ENCODE results near the gene SEMA6A.

Gene SEMA6A

DNA sequence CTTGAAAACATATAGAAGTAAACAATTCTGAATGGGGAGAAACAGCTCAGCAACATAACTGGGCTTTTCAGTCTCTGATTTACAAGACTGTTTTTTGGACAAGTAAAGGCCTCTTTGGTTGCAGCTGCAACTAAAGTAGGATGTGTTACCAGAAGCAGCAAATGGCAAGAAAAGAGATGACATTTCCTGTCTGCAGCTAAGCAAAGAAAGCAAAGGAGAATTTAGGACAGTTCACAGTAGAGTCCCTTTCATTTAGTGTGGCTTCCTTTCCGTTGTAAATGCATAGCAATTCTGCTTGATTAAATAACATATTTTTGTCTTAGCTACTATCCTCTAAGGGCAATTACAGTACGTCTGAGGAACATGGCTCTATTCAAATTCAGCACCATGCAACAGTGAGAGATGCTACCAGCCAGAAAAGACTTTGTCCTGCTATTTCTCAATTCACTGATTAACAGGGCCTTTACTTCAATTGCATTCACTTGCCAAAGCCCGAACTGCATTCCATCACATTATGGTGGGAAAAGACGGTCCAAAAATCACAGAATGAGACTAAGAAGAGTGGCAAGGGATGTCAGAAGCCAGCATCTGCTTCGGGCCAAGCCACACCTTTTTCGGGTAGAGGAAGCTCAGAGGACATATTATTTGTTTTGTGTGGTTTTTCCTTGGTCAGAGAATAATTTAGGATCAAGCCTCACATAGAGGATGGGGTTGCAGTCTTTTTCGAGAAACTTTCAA, 107.7 kb downstream of the SEMA6A start:
- TF ChIP-seq, protein P1, sequence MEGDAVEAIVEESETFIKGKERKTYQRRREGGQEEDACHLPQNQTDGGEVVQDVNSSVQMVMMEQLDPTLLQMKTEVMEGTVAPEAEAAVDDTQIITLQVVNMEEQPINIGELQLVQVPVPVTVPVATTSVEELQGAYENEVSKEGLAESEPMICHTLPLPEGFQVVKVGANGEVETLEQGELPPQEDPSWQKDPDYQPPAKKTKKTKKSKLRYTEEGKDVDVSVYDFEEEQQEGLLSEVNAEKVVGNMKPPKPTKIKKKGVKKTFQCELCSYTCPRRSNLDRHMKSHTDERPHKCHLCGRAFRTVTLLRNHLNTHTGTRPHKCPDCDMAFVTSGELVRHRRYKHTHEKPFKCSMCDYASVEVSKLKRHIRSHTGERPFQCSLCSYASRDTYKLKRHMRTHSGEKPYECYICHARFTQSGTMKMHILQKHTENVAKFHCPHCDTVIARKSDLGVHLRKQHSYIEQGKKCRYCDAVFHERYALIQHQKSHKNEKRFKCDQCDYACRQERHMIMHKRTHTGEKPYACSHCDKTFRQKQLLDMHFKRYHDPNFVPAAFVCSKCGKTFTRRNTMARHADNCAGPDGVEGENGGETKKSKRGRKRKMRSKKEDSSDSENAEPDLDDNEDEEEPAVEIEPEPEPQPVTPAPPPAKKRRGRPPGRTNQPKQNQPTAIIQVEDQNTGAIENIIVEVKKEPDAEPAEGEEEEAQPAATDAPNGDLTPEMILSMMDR (IDR thresholded peaks at IDR 0.05; ENCODE audit: low read depth, low read length, missing control alignments), result no peak
- no peak overlapping the region for H3K4me3 ChIP-seq (ENCODE audit: low read depth, low read length)
- in situ Hi-C loops (cut with HindIII; ENCODE audit: low sequenced_read_pairs), result no loop called here
- no peak for DNase-seq (ENCODE audit: low read depth)

DNA sequence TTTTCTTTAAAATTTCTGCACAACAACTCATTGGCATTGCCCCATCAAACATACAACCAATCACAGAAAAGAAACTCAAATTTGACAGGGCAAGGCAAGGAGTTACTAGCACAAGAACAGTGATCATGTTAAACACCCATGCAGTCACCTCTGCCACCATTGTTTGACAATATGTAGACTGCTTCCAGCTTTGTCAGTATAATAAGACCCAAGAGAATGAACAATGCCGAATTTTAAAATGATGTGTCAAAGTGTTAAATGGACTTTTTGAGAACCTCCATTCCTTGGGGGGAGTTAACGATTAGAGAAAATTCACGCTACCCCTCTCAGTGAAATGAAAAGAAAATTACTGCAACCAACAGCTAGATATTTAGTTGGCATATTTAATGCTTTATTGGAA, 109.2 kb downstream of the SEMA6A start:
- H3K4me3 ChIP-seq (ENCODE audit: low read depth, low read length), result no peak overlapping the region
- in situ Hi-C loops (cut with HindIII; ENCODE audit: low sequenced_read_pairs), result no loop called here
- TF ChIP-seq, protein P1 (IDR thresholded peaks at IDR 0.05; ENCODE audit: low read depth, low read length, missing control alignments), result no peak
- no peak for DNase-seq (ENCODE audit: low read depth)

DNA sequence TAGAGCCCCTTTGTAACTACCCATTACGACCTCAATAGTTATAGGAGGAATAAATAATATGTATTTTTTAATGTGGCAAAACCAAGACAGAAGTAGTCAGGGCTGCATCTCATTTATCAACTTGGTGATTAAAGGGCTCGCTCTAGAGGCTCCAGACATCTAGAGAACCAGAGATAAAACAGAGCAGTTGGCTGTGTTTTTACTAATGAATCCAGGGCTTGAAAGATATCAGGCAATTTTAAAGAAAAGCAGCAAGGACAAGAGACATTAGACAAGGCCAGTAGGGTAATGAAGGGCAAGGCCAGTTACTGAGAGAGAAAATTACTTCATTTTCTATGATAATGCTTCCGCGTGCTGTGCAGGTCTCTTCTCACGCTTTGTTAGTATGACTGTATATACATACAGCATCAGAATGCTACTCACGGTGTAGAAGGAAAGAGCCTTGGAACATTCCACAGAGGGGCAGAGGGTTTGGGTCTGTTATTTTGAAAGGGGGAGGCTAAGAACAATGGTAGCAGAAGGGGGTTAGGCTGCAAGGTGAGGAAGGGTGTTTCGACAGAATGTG, 110.4 kb downstream of the SEMA6A start:
- TF ChIP-seq, protein P1 (IDR thresholded peaks at IDR 0.05; ENCODE audit: low read depth, low read length, missing control alignments), result no peak
- H3K4me3 ChIP-seq (ENCODE audit: low read depth, low read length), result no peak overlapping the region
- in situ Hi-C loops (cut with HindIII; ENCODE audit: low sequenced_read_pairs), result no loop called here
- DNase-seq (ENCODE audit: low read depth), result no peak

DNA sequence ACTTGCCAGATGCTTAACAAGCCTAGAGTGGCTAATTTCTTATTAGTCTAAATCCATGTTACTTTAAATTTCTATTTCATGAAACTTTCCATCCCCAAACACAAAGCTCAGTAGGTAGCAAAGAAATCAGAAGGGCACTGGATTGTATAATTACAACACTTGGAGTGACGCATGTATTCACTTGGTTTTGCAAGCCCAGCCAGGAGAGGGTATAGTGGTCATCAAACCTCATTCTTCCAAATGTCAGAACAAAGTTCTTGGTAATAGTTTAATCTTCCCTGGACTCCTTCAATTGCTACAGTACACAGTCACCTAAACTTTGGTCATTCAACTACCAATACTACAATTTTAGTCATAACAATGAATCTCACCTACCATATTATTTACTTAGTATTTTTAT, 112.1 kb downstream of the SEMA6A start:
- H3K4me3 ChIP-seq (ENCODE audit: low read depth, low read length), result no peak overlapping the region
- TF ChIP-seq, protein P1 (IDR thresholded peaks at IDR 0.05; ENCODE audit: low read depth, low read length, missing control alignments), result no peak
- in situ Hi-C loops (cut with HindIII; ENCODE audit: low sequenced_read_pairs), result no loop called here
- DNase-seq (ENCODE audit: low read depth), result no peak

DNA sequence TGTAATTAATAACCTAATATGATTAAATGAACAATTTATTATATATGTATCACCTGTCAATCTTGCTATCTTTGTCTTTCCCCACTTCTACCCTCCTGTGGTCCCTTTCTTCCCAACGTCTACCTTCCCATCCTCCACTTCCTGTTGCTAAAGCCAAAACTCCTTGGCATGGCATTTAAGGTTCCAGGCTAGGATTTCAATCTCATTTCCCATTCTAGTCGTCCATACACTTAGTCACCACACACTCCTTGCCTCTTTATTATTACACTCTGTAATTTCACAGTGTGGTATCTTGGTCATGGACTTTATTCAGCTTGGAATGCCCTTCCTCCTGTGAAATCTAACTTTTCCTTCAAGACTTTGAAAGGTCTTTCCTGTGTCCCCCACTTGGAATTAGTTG, 115.3 kb downstream of the SEMA6A start:
- no peak for DNase-seq (ENCODE audit: low read depth)
- in situ Hi-C loops (cut with HindIII; ENCODE audit: low sequenced_read_pairs), result no loop called here
- no peak overlapping the region for H3K4me3 ChIP-seq (ENCODE audit: low read depth, low read length)
- TF ChIP-seq, protein P1 (IDR thresholded peaks at IDR 0.05; ENCODE audit: low read depth, low read length, missing control alignments), result no peak

DNA sequence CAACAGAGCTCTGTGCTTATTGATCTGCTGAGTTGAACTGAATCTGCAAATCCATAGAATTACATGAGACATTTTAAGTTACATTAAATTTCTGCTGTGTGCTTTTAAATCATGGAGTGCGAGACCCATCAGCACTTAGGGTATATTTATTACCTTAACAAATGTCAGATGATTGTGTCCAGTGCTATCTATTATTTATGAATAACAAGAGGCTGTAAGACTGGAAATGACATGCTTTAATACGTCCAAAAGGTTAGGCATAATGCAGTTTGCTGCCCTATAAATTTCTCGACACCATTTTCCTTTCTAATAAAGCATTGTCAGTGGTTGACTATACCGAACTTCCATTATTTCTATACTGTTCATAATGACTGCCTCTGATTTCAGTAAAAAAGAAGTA, 117.6 kb downstream of the SEMA6A start:
- in situ Hi-C loops (cut with HindIII; ENCODE audit: low sequenced_read_pairs), result no loop called here
- H3K4me3 ChIP-seq (ENCODE audit: low read depth, low read length), result no peak overlapping the region
- no peak for DNase-seq (ENCODE audit: low read depth)
- TF ChIP-seq, protein P1 (IDR thresholded peaks at IDR 0.05; ENCODE audit: low read depth, low read length, missing control alignments), result no peak

Data from astrocyte of the cerebellum (primary cell).